H1 (cell line): ENCODE data around the gene CST9L. TPM values are rescaled to one million over a fixed set of nuclear protein-coding genes. Genes with fewer than 3 reads are reported as not detected.

Experiments
- CTCF ChIA-PET: fragments of 300-600 bp; sonication (Branson Sonifier 250); formaldehyde crosslinking; loops from one replicate; lab custom pipeline; 2021; ENCODE audit not compliant: partially characterized antibody; lab: Charles Lee
- POLR2A ChIA-PET: fragments of 300-600 bp; sonication (Branson Sonifier 250); formaldehyde crosslinking; loops from one replicate; lab custom pipeline; 2021; ENCODE audit warnings: inconsistent platforms; ENCODE audit not compliant: partially characterized antibody; lab: Charles Lee
- DNase-seq, 2 experiments: peaks; one replicate each; pipeline versions ENCODE4 v3.0.0 to v3.0.0-alpha.2; 2010 to 2022; ENCODE audit warnings: low spot score in 2 of 2, low read depth in 1 of 2, mixed read lengths in 1 of 2
- FAIRE-seq: peaks from 2 replicates; lab custom pipeline; 2011; peaks lifted over from hg19 to GRCh38; lab: Jason Lieb, UNC
- H2AFZ ChIP-seq: 2 replicates; pipeline ENCODE4 v1.8.1; 2012; ENCODE audit warnings: low read length, inconsistent platforms
- H2AK5ac ChIP-seq: 2 replicates; pipeline ENCODE4 v1.6.1; 2013; ENCODE audit warnings: low read depth, low read length
- H2BK120ac ChIP-seq: replicated peaks from 2 replicates; pipeline ENCODE3; 2013; ENCODE audit warnings: low read depth, low read length, inconsistent platforms
- H2BK12ac ChIP-seq: 2 replicates; pipeline ENCODE4 v1.6.1; 2013; ENCODE audit warnings: low read depth, low read length
- H2BK15ac ChIP-seq: 2 replicates; pipeline ENCODE4 v1.6.1; 2013; ENCODE audit warnings: low read length
- H2BK20ac ChIP-seq: 2 replicates; pipeline ENCODE4 v1.6.1; 2013; ENCODE audit warnings: low read length
- H2BK5ac ChIP-seq: 2 replicates; pipeline ENCODE4 v1.6.1; 2013; ENCODE audit warnings: low read depth, low read length
- H3K14ac ChIP-seq: 2 replicates; pipeline ENCODE4 v1.6.1; 2013; ENCODE audit warnings: inconsistent platforms; ENCODE audit not compliant: insufficient read length
- H3K18ac ChIP-seq: 2 replicates; pipeline ENCODE4 v1.6.1; 2013; ENCODE audit warnings: low read length; ENCODE audit errors: extremely low read depth
- H3K23ac ChIP-seq: 2 replicates; pipeline ENCODE4 v1.6.1; 2013; ENCODE audit warnings: inconsistent platforms; ENCODE audit not compliant: insufficient read length
- H3K23me2 ChIP-seq: 2 replicates; pipeline ENCODE4 v1.6.1; 2013; ENCODE audit warnings: low read depth, low read length
- H3K27ac ChIP-seq: 2 replicates; pipeline ENCODE4 v1.6.1; 2011; ENCODE audit warnings: low read depth, low read length, inconsistent platforms
- H3K27me3 ChIP-seq, 4 experiments: replicated peaks in 1 of 4; 1 replicate in 1 of 4; 2 replicates in 3 of 4; pipeline versions ENCODE4 v1.6.1 to v1.8.1; 2011 to 2013; ENCODE audit warnings: low read length in 3 of 4, mild to moderate bottlenecking in 3 of 4, inconsistent platforms in 2 of 4, mixed read lengths in 2 of 4, moderate library complexity in 1 of 4; ENCODE audit not compliant: control insufficient read depth in 3 of 4, insufficient read depth in 3 of 4; ENCODE audit errors: extremely low read depth in 1 of 4
- H3K36me3 ChIP-seq, 4 experiments: 2 replicates each; pipeline versions ENCODE4 v1.6.1 to v1.8.1; 2011 to 2013; ENCODE audit warnings: mild to moderate bottlenecking in 4 of 4, low read length in 3 of 4, moderate library complexity in 2 of 4, control low read depth in 1 of 4, inconsistent platforms in 1 of 4; ENCODE audit not compliant: insufficient read depth in 4 of 4, control insufficient read depth in 2 of 4
- H3K4ac ChIP-seq: replicated peaks from 2 replicates; pipeline ENCODE3; 2013; ENCODE audit warnings: low read length, low read depth, mixed read lengths, inconsistent platforms; ENCODE audit not compliant: insufficient read length
- H3K4me1 ChIP-seq, 4 experiments: replicated peaks in 1 of 4; 1 replicate in 1 of 4; 2 replicates in 3 of 4; pipeline versions ENCODE4 v1.6.1 to v1.8.1; 2011 to 2013; ENCODE audit warnings: low read length in 3 of 4, inconsistent platforms in 2 of 4, mixed read lengths in 1 of 4; ENCODE audit not compliant: insufficient read depth in 4 of 4, control insufficient read depth in 3 of 4
- H3K4me2 ChIP-seq, 2 experiments: 2 replicates each; pipeline versions ENCODE4 v1.6.1 to v1.8.1; 2011 to 2013; ENCODE audit warnings: low read depth in 2 of 2, low read length in 2 of 2, control low read depth in 1 of 2, inconsistent platforms in 1 of 2, mild to moderate bottlenecking in 1 of 2; ENCODE audit not compliant: insufficient read depth in 1 of 2
- H3K4me3 ChIP-seq, 4 experiments: fragments of 200-600, 300-600 bp in 1 of 4; sonication (generic), shearing (Covaris generic), sonication (Bioruptor Twin) in 1 of 4; 2 replicates each; pipeline versions ENCODE4 v1.5.1 to v1.8.1; 2011 to 2016; ENCODE audit warnings: low read length in 4 of 4, low read depth in 3 of 4, control low read depth in 2 of 4, inconsistent platforms in 2 of 4, mild to moderate bottlenecking in 2 of 4, mixed read lengths in 1 of 4, moderate library complexity in 1 of 4; ENCODE audit not compliant: insufficient read depth in 2 of 4; ENCODE audit errors: extremely low read depth in 1 of 4
- H3K56ac ChIP-seq: replicated peaks from 2 replicates; pipeline ENCODE3; 2013; ENCODE audit warnings: low read depth, mild to moderate bottlenecking, mixed read lengths, low read length, inconsistent platforms; ENCODE audit not compliant: insufficient read length
- H3K79me1 ChIP-seq: 2 replicates; pipeline ENCODE4 v1.6.1; 2013; ENCODE audit warnings: low read depth, low read length, control low read depth
- H3K79me2 ChIP-seq, 2 experiments: 2 replicates each; pipeline versions ENCODE4 v1.6.1 to v1.8.1; 2012 to 2013; ENCODE audit warnings: low read length in 2 of 2, mild to moderate bottlenecking in 2 of 2, inconsistent platforms in 1 of 2; ENCODE audit not compliant: insufficient read depth in 2 of 2, control insufficient read depth in 1 of 2
- H3K9ac ChIP-seq, 4 experiments: replicated peaks in 1 of 4; 1 replicate in 1 of 4; 2 replicates in 3 of 4; pipeline versions ENCODE4 v1.6.1 to v1.8.1; 2011 to 2013; ENCODE audit warnings: low read depth in 3 of 4, low read length in 3 of 4, control low read depth in 2 of 4, mild to moderate bottlenecking in 2 of 4, moderate library complexity in 2 of 4, inconsistent platforms in 1 of 4; ENCODE audit errors: extremely low read depth in 1 of 4
- H3K9me3 ChIP-seq, 2 experiments: 2 replicates each; pipeline versions ENCODE4 v1.6.1 to v1.8.1; 2012 to 2013; ENCODE audit warnings: mild to moderate bottlenecking in 2 of 2, moderate library complexity in 2 of 2, control low read depth in 1 of 2, inconsistent platforms in 1 of 2, low read depth in 1 of 2, low read length in 1 of 2, mixed read lengths in 1 of 2; ENCODE audit not compliant: insufficient read depth in 2 of 2
- H4K20me1 ChIP-seq, 2 experiments: replicated peaks in 1 of 2; 2 replicates each; pipeline versions ENCODE3 to v1.8.1; 2011 to 2013; ENCODE audit warnings: inconsistent platforms in 2 of 2, low read length in 2 of 2, mild to moderate bottlenecking in 1 of 2; ENCODE audit not compliant: insufficient read depth in 2 of 2, control insufficient read depth in 1 of 2
- H4K5ac ChIP-seq: 2 replicates; pipeline ENCODE4 v1.6.1; 2013; ENCODE audit warnings: low read length, low read depth, mixed read lengths, inconsistent platforms; ENCODE audit not compliant: insufficient read length
- H4K8ac ChIP-seq: 2 replicates; pipeline ENCODE4 v1.8.0; 2013; ENCODE audit warnings: mild to moderate bottlenecking, moderate library complexity, low read length, inconsistent platforms; ENCODE audit not compliant: insufficient read depth; ENCODE audit errors: extremely low read depth
- H4K91ac ChIP-seq: replicated peaks from 2 replicates; pipeline ENCODE3; 2013; ENCODE audit warnings: low read length, mixed read lengths, inconsistent platforms; ENCODE audit not compliant: insufficient read length
- RNF2 ChIP-seq: fragments of 200-900, 300-1000 bp; sonication (generic); IDR thresholded peaks from 2 replicates; pipeline ENCODE4 v1.7.1; 2016; ENCODE audit warnings: borderline replicate concordance, low read depth, mild to moderate bottlenecking, antibody characterized with exemption, low read length; ENCODE audit not compliant: poor library complexity, severe bottlenecking; ENCODE audit errors: missing control alignments
- WGBS, 2 experiments: shearing (Covaris generic) in 1 of 2; methylation state at CpG; one replicate each; pipeline versions ENCODE4 v1.1.6 to v1.1.7; 2013 to 2015; ENCODE audit warnings: low lambda C conversion rate in 2 of 2, mixed read lengths in 2 of 2, inconsistent platforms in 1 of 2, low coverage in 1 of 2, missing lambda C conversion rate in 1 of 2; ENCODE audit not compliant: insufficient replicate concordance in 2 of 2, insufficient coverage in 1 of 2, insufficient read length in 1 of 2; ENCODE audit errors: extremely low coverage in 1 of 2, missing lambda C conversion rate in 1 of 2; 5-methylcytosine and 5-hydroxymethylcytosine counted together
- polyA plus RNA-seq, 7 experiments: library from polyadenylated mRNA; depleted of rRNA in 3 of 7; stranded (reverse) in 5 of 7; unstranded in 2 of 7; fragments of >200 nt in 5 of 7; fragments of 200-250 nt in 2 of 7; gene quantifications; 1 replicate in 5 of 7; 2 replicates in 1 of 7; 4 replicates in 1 of 7; pipeline versions ENCODE4 v1.2.1 to v1.2.3, GENCODE V29; 2011 to 2013; ENCODE audit warnings: missing spikeins in 2 of 7, mixed read lengths in 2 of 7
- total RNA-seq: library from RNA; stranded (reverse); fragmentation: NEBNext Ultra II Directional; extraction: Animal tissue kit (Norgen Biotek cat#: 25700); gene quantifications from 2 replicates; pipeline ENCODE4 v1.2.1, GENCODE V29; 2021

The CST9L gene
- total and polyA plus RNA-seq, 2 of the 8 experiments (the other 6 are each of a cell fraction or from before 2014, with no cell fraction given): not detected

DNA sequence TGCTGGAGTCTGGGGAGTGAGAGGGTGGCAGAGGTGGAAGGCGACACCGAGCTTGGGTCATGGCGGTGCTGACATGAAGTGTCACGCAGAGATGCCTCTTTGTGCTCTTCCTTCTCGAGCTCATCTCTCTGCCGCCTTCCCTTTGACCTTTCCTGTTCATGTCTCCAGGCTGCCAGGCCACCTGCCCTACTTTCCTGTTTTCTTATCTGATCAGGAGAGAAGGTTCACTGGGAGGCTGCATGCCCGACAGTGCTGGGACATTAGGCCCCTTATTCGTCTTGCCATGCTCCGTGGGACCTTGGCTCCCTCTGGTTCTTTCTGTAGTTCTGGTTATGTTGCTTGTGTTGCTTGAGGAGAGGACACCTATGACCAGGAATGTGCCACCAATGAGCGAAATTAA, 44.1 kb downstream of the CST9L start:
- H2BK5ac ChIP-seq: no peak overlapping the region; the same call in 1 of the 2 replicates
- TF ChIP-seq RNF2: no peak
- TF ChIP-seq, all 59 proteins: peak for 0
- Histone ChIP-seq H2BK15ac (no peak overlapping the region), H3K23me2 (no peaks in the 10 kb centered on the region), H3K4ac (no peak overlapping the region), H3K27ac (no peak overlapping the region), H3K4me3 (no peak overlapping the region), H3K18ac (no peak overlapping the region), H2AK5ac (no peak overlapping the region), H3K56ac (no peak overlapping the region), H3K79me1 (no peaks in the 10 kb centered on the region), H3K23ac (no peak overlapping the region), H4K5ac (no peak overlapping the region), H3K9me3 (peaks cover 0 to 3% of the 10 kb centered on the region in 2 experiments; a peak in 3 of 4 replicates), H2BK120ac (no peak overlapping the region), H3K4me2 (no peak overlapping the region), H3K9ac (no peak overlapping the region), H3K4me1 (peaks cover 0 to 5% (median 4%) of the 10 kb centered on the region in 4 experiments; a peak in 4 of 7 replicates), H3K27me3 (no peaks in the 10 kb centered on the region), H2BK20ac (peak overlapping the region; percentile 35), H3K79me2 (no peaks in the 10 kb centered on the region), H2BK12ac (no peak overlapping the region; the same call in 1 of the 2 replicates), H3K36me3 (no peaks in the 10 kb centered on the region), H4K8ac (no peak overlapping the region), H4K91ac (no peak overlapping the region), H3K14ac (no peak overlapping the region), H2AFZ (no peak overlapping the region), H4K20me1 (no peaks in the 10 kb centered on the region)
- no peak for DNase-seq
- FAIRE-seq: no peak
- ChIA-PET POLR2A (interaction anchor here (1.0 to 1.5 kb wide), 2 partner anchors 8 to 51 kb away, joined by 3 to 4 read pairs; no protein-coding TSS in a partner anchor), CTCF (interaction anchor here (0.9 kb wide), 1 partner anchor 17 kb away, joined by 3 read pairs; no protein-coding TSS in a partner anchor)
- 87% methylated on average over 10 of the region's 10 CpGs; no CpG with 5 or more reads in 1 of the 2 experiments for WGBS, 2 experiments
